Measurements from ENCODE around the gene PPP2R2B. TPM values are rescaled to one million over a fixed set of nuclear protein-coding genes. Genes with fewer than 3 reads are reported as not detected.

The PPP2R2B gene
- polyA plus RNA-seq, 3 donors: 0.08 TPM; not detected in 2

DNA sequence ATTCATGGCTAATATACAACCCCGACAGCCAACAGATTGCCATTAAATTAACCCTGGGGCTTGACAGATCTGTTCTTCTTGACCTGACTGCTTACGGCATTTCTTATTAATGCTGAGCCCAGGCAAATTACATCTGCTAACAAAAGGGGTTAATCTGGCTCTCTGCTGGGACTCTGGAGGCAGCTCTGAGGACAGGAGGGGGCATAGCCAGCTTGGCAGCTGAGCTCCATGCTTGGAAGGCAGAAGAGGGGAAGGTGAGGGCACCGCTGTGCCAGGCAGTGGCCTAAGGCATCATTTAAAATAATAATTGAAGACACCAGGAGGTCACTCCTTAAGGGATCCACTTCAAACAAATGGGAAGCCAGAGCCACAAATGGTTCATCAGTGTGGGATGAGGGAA lies 236.6 kb downstream of the PPP2R2B start:
- H2AFZ ChIP-seq (ENCODE audit: insufficient read depth, low read depth, low read length, poor library complexity, severe bottlenecking): no peak overlapping the region
- H3K36me3 ChIP-seq (replicated peaks in 1 of 2; ENCODE audit: control insufficient read depth in 1 of 2, insufficient read depth in 2 of 2, low read length in 2 of 2): no peaks in the 10 kb centered on the region
- no peak overlapping the region for H3K9ac ChIP-seq (ENCODE audit: insufficient read depth, low read length, poor library complexity, severe bottlenecking)
- no peaks in the 10 kb centered on the region for H3K9me3 ChIP-seq (replicated peaks in 1 of 2; ENCODE audit: control insufficient read depth in 1 of 2, insufficient read depth in 1 of 2, low read length in 2 of 2)
- H3K27me3 Mint-ChIP-seq (ENCODE audit: low read depth in 3 of 3): peaks cover 0 to under 1% (median 0%) of the 10 kb centered on the region in 3 donors
- H3K4me3 Mint-ChIP-seq: no peak overlapping the region
- DNase-seq: no peak
- no peaks in the 10 kb centered on the region for H3K36me3 Mint-ChIP-seq
- no peaks in the 10 kb centered on the region for H3K79me2 ChIP-seq (ENCODE audit: insufficient read depth, low read length)
- H3K9me3 Mint-ChIP-seq: no peaks in the 10 kb centered on the region
- no peaks in the 10 kb centered on the region for H3K4me1 Mint-ChIP-seq
- no peaks in the 10 kb centered on the region for H3K4me1 ChIP-seq (ENCODE audit: control insufficient read depth in 1 of 2, insufficient read depth in 2 of 2, low read length in 2 of 2)
- no peaks in the 10 kb centered on the region for H4K20me1 ChIP-seq (ENCODE audit: insufficient read depth, low read length)
- WGBS (ENCODE audit: insufficient coverage): 100% methylated on average over 2 of the region's 3 CpGs
- TF ChIP-seq, protein P1, sequence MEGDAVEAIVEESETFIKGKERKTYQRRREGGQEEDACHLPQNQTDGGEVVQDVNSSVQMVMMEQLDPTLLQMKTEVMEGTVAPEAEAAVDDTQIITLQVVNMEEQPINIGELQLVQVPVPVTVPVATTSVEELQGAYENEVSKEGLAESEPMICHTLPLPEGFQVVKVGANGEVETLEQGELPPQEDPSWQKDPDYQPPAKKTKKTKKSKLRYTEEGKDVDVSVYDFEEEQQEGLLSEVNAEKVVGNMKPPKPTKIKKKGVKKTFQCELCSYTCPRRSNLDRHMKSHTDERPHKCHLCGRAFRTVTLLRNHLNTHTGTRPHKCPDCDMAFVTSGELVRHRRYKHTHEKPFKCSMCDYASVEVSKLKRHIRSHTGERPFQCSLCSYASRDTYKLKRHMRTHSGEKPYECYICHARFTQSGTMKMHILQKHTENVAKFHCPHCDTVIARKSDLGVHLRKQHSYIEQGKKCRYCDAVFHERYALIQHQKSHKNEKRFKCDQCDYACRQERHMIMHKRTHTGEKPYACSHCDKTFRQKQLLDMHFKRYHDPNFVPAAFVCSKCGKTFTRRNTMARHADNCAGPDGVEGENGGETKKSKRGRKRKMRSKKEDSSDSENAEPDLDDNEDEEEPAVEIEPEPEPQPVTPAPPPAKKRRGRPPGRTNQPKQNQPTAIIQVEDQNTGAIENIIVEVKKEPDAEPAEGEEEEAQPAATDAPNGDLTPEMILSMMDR (IDR thresholded peaks at IDR 0.05): no peak
- intact Hi-C loops (cut with micrococcal nuclease): no loop called here
- no peak overlapping the region for H3K27ac Mint-ChIP-seq
- no peak overlapping the region for H3K4me2 ChIP-seq (replicated peaks; ENCODE audit: extremely low read depth, low read length, poor library complexity, severe bottlenecking)
- H3K27ac ChIP-seq (ENCODE audit: low read depth in 1 of 2, low read length in 2 of 2): no peak overlapping the region
- H3K27me3 ChIP-seq (ENCODE audit: control insufficient read depth in 2 of 2, insufficient read depth in 2 of 2, low read length in 2 of 2): no peaks in the 10 kb centered on the region
- no peak overlapping the region for H3K4me3 ChIP-seq (replicated peaks in 1 of 3; ENCODE audit: low read depth in 2 of 3, low read length in 3 of 3)

DNA sequence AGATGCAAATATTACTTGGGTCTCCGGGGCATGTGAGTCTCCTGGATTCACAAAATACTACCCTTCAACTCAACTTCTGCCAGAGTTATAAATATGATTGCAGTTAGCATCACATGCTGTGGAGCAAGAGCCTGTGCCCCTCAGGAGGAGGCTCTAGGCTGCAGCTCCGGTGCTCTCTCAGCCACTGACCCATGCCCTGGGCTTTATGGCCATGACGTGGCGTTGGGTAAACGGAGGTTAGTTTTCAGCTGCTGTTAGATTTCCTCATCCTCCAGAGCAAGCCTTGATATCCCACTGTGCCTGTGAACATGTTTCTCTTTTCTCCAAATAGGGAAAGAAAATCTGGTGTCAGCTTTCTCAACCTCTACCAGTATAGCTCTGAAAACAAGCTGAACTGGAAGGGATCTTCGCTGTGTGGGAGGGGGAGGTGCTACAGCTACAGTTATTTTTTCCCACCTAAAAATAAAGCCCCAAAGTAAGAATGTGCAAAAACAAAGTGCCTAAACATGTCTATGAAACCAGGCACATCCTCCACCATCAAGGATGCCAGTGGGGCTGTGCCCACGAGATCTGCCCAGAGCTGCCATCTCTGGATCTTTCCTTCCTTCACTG lies 238.2 kb downstream of the PPP2R2B start:
- Histone ChIP-seq H3K79me2 (ENCODE audit: insufficient read depth, low read length) (no peaks in the 10 kb centered on the region), H3K27ac (ENCODE audit: low read depth in 1 of 2, low read length in 2 of 2) (no peak overlapping the region), H3K9me3 (replicated peaks in 1 of 2; ENCODE audit: control insufficient read depth in 1 of 2, insufficient read depth in 1 of 2, low read length in 2 of 2) (no peaks in the 10 kb centered on the region), H2AFZ (ENCODE audit: insufficient read depth, low read depth, low read length, poor library complexity, severe bottlenecking) (no peak overlapping the region), H3K9ac (ENCODE audit: insufficient read depth, low read length, poor library complexity, severe bottlenecking) (no peak overlapping the region), H3K4me1 (ENCODE audit: control insufficient read depth in 1 of 2, insufficient read depth in 2 of 2, low read length in 2 of 2) (no peaks in the 10 kb centered on the region), H3K27me3 (ENCODE audit: control insufficient read depth in 2 of 2, insufficient read depth in 2 of 2, low read length in 2 of 2) (no peaks in the 10 kb centered on the region), H3K4me2 (replicated peaks; ENCODE audit: extremely low read depth, low read length, poor library complexity, severe bottlenecking) (no peak overlapping the region), H3K36me3 (replicated peaks in 1 of 2; ENCODE audit: control insufficient read depth in 1 of 2, insufficient read depth in 2 of 2, low read length in 2 of 2) (no peaks in the 10 kb centered on the region), H3K4me3 (replicated peaks in 1 of 3; ENCODE audit: low read depth in 2 of 3, low read length in 3 of 3) (no peak overlapping the region), H4K20me1 (ENCODE audit: insufficient read depth, low read length) (no peaks in the 10 kb centered on the region)
- Mint-ChIP-seq H3K4me1 (no peaks in the 10 kb centered on the region), H3K36me3 (no peaks in the 10 kb centered on the region), H3K27ac (no peak overlapping the region), H3K27me3 (ENCODE audit: low read depth in 3 of 3) (peaks cover 0 to 1% (median 0%) of the 10 kb centered on the region in 3 donors), H3K4me3 (no peak overlapping the region), H3K9me3 (no peaks in the 10 kb centered on the region)
- TF ChIP-seq, protein P1 (IDR thresholded peaks at IDR 0.05): no peak
- DNase-seq: no peak
- intact Hi-C loops (cut with micrococcal nuclease): no loop called here
- WGBS (ENCODE audit: insufficient coverage): 100% methylated on average over 3 of the region's 7 CpGs
